K562 (cell line): ENCODE results near the gene DMD. TPM values are rescaled to one million over a fixed set of nuclear protein-coding genes. Genes with fewer than 3 reads are reported as not detected.

Experiments used
- FOXA1 ChIP-seq: fragments of 450-650 bp; IDR thresholded peaks from 2 replicates; pipeline ENCODE4 v1.6.1; 2016; ENCODE audit warnings: mild to moderate bottlenecking, borderline replicate concordance
- GABPA ChIP-seq: fragments of 200-800 bp; sonication (Bioruptor generic); conservative IDR thresholded peaks from 2 replicates; pipeline ENCODE4 v1.6.1; 2016; ENCODE audit warnings: low read depth, missing genetic modification characterization, missing compliant biosample characterization
- MAFG ChIP-seq: fragments of 450-650 bp; conservative IDR thresholded peaks from 2 replicates; pipeline ENCODE4 v1.6.1; 2016; ENCODE audit warnings: missing genetic modification characterization, missing compliant biosample characterization
- NFATC3 ChIP-seq: fragments of 450-650 bp; IDR thresholded peaks from 2 replicates; pipeline ENCODE4 v1.6.1; 2017; ENCODE audit warnings: mild to moderate bottlenecking
- NFE2 ChIP-seq: IDR thresholded peaks from 2 replicates; pipeline ENCODE4 v1.6.1; 2014; ENCODE audit warnings: antibody characterized with exemption, low read depth
- PCBP2 ChIP-seq: fragments of 200-400 bp; formaldehyde crosslinking; IDR thresholded peaks from 2 replicates; pipeline ENCODE4 v1.6.1; 2018; ENCODE audit warnings: low read length, low read depth, mild to moderate bottlenecking, moderate library complexity; ENCODE audit not compliant: poor library complexity, severe bottlenecking
- SMARCA4 ChIP-seq: fragments of 450-650 bp; IDR thresholded peaks from 2 replicates; pipeline ENCODE4 v1.6.1; 2016
- TBL1XR1 ChIP-seq, 2 experiments: IDR thresholded peaks; 2 replicates each; pipeline ENCODE4 v1.6.1; 2012; ENCODE audit warnings: improper control_type of control experiment in 2 of 2, low read length in 2 of 2, mild to moderate bottlenecking in 1 of 2
- ZKSCAN8 ChIP-seq: fragments of 200-800 bp; sonication (Bioruptor generic); IDR thresholded peaks from 2 replicates; pipeline ENCODE4 v1.6.1; 2016; ENCODE audit warnings: missing genetic modification characterization, missing compliant biosample characterization
- polyA plus RNA-seq, 8 experiments: library from polyadenylated mRNA; depleted of rRNA in 4 of 8; stranded (reverse) in 5 of 8; unstranded in 3 of 8; fragments of >200 nt; fragmentation: Nextera tagmentation in 2 of 8; fragmentation: Illumina TruSeq in 1 of 8; extraction: Ambion mirVana in 2 of 8; extraction: Trizol in 1 of 8; gene quantifications; 2 replicates each; pipeline versions ENCODE4 v1.2.1 to v1.2.3, GENCODE V29; 2011 to 2014; ENCODE audit warnings: inconsistent platforms in 1 of 8, missing spikeins in 1 of 8
- total RNA-seq, 7 experiments: library from RNA; depleted of rRNA in 6 of 7; stranded (reverse); fragments of >200 nt in 6 of 7; fragmentation: Illumina TruSeq in 2 of 7; extraction: Trizol in 2 of 7; gene quantifications; 2 replicates each; pipeline versions ENCODE4 v1.2.1 to v1.2.3, GENCODE V29; 2011 to 2021; ENCODE audit warnings: low replicate concordance in 1 of 7
- TF ChIP-seq, protein P1 (sequence below): fragments of 250-450 bp; sonication (Bioruptor Pico); IDR thresholded peaks from 2 replicates; pipeline ENCODE4 v1.8.0; 2022; ENCODE audit warnings: inconsistent platforms
- TF ChIP-seq, protein P2 (sequence below): fragments of 250-450 bp; sonication (Bioruptor Pico); IDR thresholded peaks from 2 replicates; pipeline ENCODE4 v1.4.0; 2020; ENCODE audit warnings: mild to moderate bottlenecking, moderate library complexity
- TF ChIP-seq, protein P3 (sequence below), 2 experiments: fragments of 450-650 bp in 1 of 2; sonication (generic) in 1 of 2; formaldehyde crosslinking in 1 of 2; IDR thresholded peaks in 1 of 2; conservative IDR thresholded peaks in 1 of 2; 2 replicates each; pipeline versions ENCODE4 v1.6.1 to v1.8.1; 2016 to 2023; ENCODE audit warnings: mild to moderate bottlenecking in 2 of 2, moderate library complexity in 2 of 2, inconsistent platforms in 1 of 2, missing genetic modification reagents in 1 of 2
- TF ChIP-seq, protein P4 (sequence below): sonication (generic); formaldehyde crosslinking; IDR thresholded peaks from 2 replicates; pipeline ENCODE4 v1.8.1; 2023; ENCODE audit warnings: mild to moderate bottlenecking, missing genetic modification reagents

The DMD gene
- total and polyA plus RNA-seq, 9 of the 15 experiments (the other 6 are each of a cell fraction or from before 2014, with no cell fraction given), result 3.8 to 20.4 (median 11.4) TPM

DNA sequence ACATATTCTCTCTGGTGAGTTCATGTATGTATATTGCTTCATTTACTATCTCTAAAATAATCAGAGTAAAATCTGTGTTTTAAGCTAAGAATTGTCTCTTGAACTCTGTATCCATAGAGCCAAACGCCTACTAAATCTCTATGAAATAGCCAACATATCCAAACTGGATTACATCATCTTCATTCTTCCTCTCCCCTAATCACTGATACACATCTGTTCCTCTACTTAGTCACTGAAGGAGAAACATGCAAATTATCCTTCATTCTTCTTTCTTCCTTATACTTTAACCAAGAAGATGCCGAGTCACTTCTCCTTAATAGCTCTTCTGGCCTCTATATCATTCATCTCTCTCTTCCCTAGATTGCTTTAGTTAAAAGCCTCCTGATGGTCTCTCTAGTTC is 1509.1 kb downstream of the DMD start (continued):
- TF ChIP-seq MAFG (tag), result 0 out of 2 replicates have a peak, but pooled peaks have one; percentile 24
- TF ChIP-seq, protein P1, sequence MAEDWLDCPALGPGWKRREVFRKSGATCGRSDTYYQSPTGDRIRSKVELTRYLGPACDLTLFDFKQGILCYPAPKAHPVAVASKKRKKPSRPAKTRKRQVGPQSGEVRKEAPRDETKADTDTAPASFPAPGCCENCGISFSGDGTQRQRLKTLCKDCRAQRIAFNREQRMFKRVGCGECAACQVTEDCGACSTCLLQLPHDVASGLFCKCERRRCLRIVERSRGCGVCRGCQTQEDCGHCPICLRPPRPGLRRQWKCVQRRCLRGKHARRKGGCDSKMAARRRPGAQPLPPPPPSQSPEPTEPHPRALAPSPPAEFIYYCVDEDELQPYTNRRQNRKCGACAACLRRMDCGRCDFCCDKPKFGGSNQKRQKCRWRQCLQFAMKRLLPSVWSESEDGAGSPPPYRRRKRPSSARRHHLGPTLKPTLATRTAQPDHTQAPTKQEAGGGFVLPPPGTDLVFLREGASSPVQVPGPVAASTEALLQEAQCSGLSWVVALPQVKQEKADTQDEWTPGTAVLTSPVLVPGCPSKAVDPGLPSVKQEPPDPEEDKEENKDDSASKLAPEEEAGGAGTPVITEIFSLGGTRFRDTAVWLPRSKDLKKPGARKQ (CRISPR knock-in tag), result no peak
- no peak for TF ChIP-seq TBL1XR1 (IDR thresholded peaks at IDR 0.05; ENCODE audit: low read length in 2 of 2)
- TF ChIP-seq ZKSCAN8, result no peak
- TF ChIP-seq GABPA (tag), result no peak
- TF ChIP-seq SMARCA4, result peak; percentile 26; the same call in 1 of the 2 replicates
- peak; percentile 46; the same call in 1 of the 2 replicates for TF ChIP-seq NFE2
- no peak for TF ChIP-seq PCBP2
- TF ChIP-seq, protein P2, sequence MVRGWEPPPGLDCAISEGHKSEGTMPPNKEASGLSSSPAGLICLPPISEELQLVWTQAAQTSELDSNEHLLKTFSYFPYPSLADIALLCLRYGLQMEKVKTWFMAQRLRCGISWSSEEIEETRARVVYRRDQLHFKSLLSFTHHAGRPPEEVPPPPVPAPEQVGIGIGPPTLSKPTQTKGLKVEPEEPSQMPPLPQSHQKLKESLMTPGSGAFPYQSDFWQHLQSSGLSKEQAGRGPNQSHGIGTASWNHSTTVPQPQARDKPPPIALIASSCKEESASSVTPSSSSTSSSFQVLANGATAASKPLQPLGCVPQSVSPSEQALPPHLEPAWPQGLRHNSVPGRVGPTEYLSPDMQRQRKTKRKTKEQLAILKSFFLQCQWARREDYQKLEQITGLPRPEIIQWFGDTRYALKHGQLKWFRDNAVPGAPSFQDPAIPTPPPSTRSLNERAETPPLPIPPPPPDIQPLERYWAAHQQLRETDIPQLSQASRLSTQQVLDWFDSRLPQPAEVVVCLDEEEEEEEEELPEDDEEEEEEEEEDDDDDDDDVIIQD (CRISPR knock-in tag), result no peak
- no peak for TF ChIP-seq FOXA1
- TF ChIP-seq NFATC3, result no peak
- TF ChIP-seq, protein P3, sequence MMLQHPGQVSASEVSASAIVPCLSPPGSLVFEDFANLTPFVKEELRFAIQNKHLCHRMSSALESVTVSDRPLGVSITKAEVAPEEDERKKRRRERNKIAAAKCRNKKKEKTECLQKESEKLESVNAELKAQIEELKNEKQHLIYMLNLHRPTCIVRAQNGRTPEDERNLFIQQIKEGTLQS (IDR thresholded peaks at IDR 0.05), result peak; percentile 78
- TF ChIP-seq, protein P3 (CRISPR knock-in tag; conservative IDR thresholded peaks at IDR 0.05), result no peak
- TF ChIP-seq, protein P4, sequence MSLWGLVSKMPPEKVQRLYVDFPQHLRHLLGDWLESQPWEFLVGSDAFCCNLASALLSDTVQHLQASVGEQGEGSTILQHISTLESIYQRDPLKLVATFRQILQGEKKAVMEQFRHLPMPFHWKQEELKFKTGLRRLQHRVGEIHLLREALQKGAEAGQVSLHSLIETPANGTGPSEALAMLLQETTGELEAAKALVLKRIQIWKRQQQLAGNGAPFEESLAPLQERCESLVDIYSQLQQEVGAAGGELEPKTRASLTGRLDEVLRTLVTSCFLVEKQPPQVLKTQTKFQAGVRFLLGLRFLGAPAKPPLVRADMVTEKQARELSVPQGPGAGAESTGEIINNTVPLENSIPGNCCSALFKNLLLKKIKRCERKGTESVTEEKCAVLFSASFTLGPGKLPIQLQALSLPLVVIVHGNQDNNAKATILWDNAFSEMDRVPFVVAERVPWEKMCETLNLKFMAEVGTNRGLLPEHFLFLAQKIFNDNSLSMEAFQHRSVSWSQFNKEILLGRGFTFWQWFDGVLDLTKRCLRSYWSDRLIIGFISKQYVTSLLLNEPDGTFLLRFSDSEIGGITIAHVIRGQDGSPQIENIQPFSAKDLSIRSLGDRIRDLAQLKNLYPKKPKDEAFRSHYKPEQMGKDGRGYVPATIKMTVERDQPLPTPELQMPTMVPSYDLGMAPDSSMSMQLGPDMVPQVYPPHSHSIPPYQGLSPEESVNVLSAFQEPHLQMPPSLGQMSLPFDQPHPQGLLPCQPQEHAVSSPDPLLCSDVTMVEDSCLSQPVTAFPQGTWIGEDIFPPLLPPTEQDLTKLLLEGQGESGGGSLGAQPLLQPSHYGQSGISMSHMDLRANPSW (CRISPR knock-in tag), result no peak
